GM18951 (cell line): Measurements from ENCODE around the gene NBEAL1.
"Not testable (repeated sequence)": the region's sequence is repeated elsewhere in the genome, so short reads cannot be mapped to it uniquely, and the experiment has no call there.

ENCODE experiments used
- POLR2A ChIP-seq: IDR thresholded peaks from 4 replicates; pipeline ENCODE4 v1.6.1; 2011; ENCODE audit warnings: mild to moderate bottlenecking; ENCODE audit not compliant: insufficient read length, insufficient read depth; ENCODE audit errors: extremely low read depth
- in situ Hi-C: fragments of 300-500 bp; cut with MboI; formaldehyde crosslinking; loops from one replicate; pipeline ENCODE4 v1.12.0; 2022; ENCODE audit warnings: low sequenced_read_pairs, mixed read lengths, inconsistent platforms; ENCODE audit not compliant: unreplicated experiment

The NBEAL1 gene

DNA sequence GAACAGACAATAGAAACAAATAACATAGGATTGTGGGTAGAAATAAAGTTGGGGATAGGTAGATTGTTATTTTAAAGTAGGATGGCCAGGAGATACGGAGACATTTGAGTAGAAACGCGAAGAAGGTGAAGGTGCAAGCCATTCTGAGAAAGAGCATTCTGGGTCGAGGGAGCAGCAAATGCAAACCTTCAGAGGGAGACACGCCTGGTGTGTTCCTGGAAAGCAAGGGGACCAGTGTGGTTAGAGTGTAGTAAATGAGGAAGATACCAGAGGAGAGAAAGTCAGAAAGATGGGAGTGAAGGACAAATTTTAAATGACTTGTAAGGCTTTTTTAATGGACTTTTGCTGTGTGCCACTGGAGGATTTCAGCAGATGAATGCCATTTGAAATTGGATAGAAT lies 225.8 kb downstream of the NBEAL1 start:
- no peak for TF ChIP-seq POLR2A
- in situ Hi-C loops, result no loop called here

DNA sequence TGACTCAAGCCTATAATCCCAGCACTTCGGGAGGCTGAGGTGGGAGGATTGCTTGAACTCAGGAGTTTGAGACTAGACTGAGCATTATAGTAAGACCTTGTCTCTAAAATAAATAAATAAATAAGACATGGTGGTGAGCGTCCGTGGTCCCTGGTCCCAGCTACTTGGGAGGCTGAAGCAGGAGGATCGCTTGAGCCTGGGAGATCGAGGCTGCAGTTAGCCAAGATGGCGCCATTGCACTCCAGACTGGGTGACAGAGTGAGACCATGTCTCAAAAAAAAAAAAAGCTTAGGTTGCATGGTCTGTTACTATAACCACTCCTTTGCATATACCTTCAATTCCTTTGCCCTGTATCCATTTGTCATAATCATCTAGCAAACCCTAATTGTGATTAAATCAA lies 227.8 kb downstream of the NBEAL1 start:
- TF ChIP-seq POLR2A, result no peak
- in situ Hi-C loops, result no loop called here

DNA sequence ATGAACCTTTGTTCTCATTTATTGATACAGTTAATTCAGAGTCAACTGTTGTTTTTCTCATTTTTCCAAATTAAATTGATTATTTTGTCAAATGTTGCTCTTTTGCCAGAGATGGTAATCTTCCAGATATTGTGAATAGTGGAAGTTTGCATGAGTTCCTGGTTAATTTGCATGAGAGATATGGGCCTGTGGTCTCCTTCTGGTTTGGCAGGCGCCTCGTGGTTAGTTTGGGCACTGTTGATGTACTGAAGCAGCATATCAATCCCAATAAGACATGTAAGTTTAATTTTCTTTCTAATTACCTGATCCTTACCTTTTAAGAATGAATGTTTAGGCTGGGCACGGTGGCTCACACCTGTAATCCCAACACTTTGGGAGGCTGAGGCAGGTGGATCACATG lies 232.0 kb downstream of the NBEAL1 start:
- in situ Hi-C loops, result no loop called here
- TF ChIP-seq POLR2A, result no peak

DNA sequence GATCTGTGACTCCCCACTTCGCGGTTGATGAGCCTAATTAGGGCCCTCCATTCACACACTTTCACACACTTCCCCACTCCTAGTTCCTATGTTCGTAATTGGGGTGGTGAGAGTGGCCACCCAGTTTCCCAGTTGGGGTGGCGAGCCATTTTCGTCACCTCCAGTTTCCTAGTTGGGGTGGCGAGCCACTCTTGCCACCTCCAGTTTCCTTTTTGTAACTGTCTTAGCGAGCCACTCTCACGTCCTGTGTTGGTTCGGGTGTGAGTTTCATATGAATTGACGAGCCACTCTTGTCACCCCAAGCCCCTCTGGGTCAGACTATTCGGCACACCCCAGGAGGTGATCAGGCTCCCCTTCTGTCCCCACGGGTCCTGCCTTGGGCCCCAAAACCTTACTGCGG lies 238.1 kb downstream of the NBEAL1 start:
- no peak for TF ChIP-seq POLR2A
- in situ Hi-C loops, result no loop called here

DNA sequence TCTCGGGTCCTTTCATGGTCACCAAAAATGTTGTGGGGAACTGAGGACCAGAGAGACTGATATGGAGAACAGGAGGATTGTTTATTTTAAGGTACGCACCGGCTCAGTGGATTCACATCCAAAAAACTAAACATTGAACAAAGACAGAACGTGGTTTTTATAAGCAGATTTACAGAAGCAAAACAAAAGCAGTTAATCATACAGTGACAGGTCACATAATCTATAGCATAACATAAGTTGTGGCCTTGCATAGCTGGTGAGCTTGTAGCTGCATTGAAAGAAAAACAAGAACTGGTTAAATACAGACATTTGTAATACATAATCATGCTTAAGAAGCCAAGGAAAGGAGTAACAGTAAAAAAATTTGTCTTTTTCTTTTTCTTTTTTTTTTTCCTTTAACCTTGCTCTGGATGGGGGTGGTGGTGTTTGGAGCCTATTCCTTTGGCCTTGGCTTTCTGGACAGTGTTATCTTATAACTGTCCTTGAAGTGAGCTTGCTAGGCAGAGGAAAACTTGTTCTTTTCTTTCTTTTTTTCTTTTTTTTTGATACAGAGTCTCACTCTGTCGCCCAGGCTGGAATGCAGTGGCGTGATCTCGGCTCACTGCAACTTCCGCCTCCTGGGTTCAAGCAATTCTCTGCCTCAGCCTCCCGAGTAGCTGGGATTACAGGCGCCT lies 238.9 kb downstream of the NBEAL1 start:
- in situ Hi-C loops, result not testable (repeated sequence)

DNA sequence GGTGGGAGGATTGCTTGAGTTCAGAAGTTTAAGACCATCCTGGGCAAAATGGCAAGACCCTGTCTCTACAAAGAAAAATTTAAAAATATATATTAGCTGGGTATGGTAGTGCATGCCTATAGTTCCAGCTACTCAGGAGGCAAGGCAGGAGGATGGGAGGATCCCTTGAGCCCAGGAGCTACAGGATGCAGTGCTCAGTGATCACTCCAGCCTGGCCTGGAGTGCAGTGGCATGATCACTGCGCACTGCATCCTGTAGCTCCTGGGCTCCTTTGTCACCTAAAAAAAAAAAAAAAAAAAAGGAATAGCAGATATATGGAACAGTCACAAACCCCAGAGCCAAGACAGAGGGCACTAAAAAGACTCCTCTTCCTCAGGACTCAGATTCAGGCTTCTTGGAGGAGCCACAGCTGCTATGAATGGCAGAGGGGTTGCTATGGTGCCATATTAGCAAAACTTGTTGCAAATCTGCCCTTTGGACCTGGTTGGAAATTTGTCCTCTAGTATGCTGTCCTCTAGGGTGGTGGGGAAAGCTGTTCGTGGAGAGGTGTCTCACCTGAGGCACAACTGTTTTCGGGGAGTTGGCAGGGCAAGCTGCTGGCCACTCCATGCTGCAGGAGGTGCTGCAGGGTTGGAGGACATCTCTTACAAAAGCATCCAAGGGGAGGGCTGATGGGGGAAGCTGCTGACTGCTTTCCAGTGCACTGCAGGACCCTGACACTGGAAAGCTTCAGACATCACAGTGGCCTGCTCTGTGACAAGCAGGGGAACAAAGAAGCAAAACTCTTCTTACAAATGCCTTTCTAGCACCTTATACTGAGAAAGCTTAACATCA lies 246.9 kb downstream of the NBEAL1 start:
- no peak for TF ChIP-seq POLR2A
- in situ Hi-C loops, result no loop called here
